Ishikawa (cell line): ENCODE results near the gene SH3RF2.

Experiments
- CEBPB ChIP-seq: IDR thresholded peaks from 2 replicates; pipeline ENCODE4 v1.6.1; 2012
- NFIC ChIP-seq: IDR thresholded peaks from 2 replicates; pipeline ENCODE4 v1.6.1; 2012
- TAF1 ChIP-seq: IDR thresholded peaks from 2 replicates; pipeline ENCODE4 v1.6.1; 2012; ENCODE audit warnings: low read depth, mild to moderate bottlenecking
- TF ChIP-seq, protein P1 (sequence below): IDR thresholded peaks from 2 replicates; pipeline ENCODE4 v1.6.1; 2012; ENCODE audit warnings: low read depth, mild to moderate bottlenecking

DNA sequence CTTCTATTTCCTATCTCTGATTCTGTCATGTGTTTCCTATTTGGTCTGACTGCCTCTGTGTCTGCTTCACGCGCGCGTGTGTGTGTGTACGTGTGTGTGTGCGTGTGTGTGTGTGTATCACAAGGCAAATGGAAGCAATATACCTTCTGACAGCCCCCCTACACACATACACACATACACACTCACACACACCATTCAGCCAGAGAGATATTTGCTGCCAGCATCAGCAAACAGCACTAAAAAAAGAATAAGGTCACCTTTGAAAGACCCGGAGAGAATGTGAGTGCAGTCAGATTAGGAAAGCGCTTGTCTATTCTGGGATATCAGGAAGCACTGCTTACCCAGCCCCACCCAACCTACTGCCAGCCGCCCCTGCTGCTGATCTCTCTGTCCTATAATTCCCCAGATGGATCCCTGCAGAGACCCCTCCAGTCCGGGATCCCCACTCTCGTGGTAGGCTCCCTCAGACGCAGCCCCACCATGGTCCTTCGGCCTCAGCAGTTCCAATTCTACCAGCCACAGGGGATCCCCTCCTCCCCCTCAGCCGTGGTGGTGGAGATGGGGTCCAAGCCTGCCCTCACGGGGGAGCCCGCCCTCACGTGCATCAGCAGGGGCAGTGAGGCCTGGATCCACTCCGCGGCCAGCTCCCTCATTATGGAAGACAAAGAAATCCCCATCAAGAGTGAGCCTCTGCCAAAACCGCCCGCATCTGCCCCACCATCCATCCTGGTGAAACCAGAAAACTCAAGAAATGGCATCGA lies 123.3 kb downstream of the SH3RF2 start:
- TF ChIP-seq NFIC: no peak
- TF ChIP-seq CEBPB: no peak
- TF ChIP-seq, protein P1, sequence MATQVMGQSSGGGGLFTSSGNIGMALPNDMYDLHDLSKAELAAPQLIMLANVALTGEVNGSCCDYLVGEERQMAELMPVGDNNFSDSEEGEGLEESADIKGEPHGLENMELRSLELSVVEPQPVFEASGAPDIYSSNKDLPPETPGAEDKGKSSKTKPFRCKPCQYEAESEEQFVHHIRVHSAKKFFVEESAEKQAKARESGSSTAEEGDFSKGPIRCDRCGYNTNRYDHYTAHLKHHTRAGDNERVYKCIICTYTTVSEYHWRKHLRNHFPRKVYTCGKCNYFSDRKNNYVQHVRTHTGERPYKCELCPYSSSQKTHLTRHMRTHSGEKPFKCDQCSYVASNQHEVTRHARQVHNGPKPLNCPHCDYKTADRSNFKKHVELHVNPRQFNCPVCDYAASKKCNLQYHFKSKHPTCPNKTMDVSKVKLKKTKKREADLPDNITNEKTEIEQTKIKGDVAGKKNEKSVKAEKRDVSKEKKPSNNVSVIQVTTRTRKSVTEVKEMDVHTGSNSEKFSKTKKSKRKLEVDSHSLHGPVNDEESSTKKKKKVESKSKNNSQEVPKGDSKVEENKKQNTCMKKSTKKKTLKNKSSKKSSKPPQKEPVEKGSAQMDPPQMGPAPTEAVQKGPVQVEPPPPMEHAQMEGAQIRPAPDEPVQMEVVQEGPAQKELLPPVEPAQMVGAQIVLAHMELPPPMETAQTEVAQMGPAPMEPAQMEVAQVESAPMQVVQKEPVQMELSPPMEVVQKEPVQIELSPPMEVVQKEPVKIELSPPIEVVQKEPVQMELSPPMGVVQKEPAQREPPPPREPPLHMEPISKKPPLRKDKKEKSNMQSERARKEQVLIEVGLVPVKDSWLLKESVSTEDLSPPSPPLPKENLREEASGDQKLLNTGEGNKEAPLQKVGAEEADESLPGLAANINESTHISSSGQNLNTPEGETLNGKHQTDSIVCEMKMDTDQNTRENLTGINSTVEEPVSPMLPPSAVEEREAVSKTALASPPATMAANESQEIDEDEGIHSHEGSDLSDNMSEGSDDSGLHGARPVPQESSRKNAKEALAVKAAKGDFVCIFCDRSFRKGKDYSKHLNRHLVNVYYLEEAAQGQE: no peak
- no peak for TF ChIP-seq TAF1
